ENCODE results near the gene TSPAN13.

TSPAN13 gene

GRCh38 chr7:16758036-16758435, 4.5 kb downstream of the TSPAN13 start:
- ATAC-seq, result no peak
- TF ChIP-seq TOX (CRISPR knock-in tag; IDR thresholded peaks at IDR 0.05; ENCODE audit: borderline replicate concordance) (no peak), BACH2 (CRISPR knock-in tag; IDR thresholded peaks at IDR 0.05; ENCODE audit: borderline replicate concordance) (no peak), CSRNP3 (CRISPR knock-in tag; IDR thresholded peaks at IDR 0.05) (no peak), ISL1 (CRISPR knock-in tag; IDR thresholded peaks at IDR 0.05) (no peak), CSDC2 (CRISPR knock-in tag; IDR thresholded peaks at IDR 0.05) (no peak), RARB (CRISPR knock-in tag; IDR thresholded peaks at IDR 0.05) (no peak), TCF4 (CRISPR knock-in tag; IDR thresholded peaks at IDR 0.05; ENCODE audit: borderline replicate concordance) (no peak), PPARA (CRISPR knock-in tag; IDR thresholded peaks at IDR 0.05; ENCODE audit: borderline replicate concordance) (no peak), ARNTL (CRISPR knock-in tag; IDR thresholded peaks at IDR 0.05; ENCODE audit: borderline replicate concordance, low read depth) (no peak), GLIS3 (CRISPR knock-in tag; IDR thresholded peaks at IDR 0.05) (no peak)
- TF ChIP-seq, protein P1, sequence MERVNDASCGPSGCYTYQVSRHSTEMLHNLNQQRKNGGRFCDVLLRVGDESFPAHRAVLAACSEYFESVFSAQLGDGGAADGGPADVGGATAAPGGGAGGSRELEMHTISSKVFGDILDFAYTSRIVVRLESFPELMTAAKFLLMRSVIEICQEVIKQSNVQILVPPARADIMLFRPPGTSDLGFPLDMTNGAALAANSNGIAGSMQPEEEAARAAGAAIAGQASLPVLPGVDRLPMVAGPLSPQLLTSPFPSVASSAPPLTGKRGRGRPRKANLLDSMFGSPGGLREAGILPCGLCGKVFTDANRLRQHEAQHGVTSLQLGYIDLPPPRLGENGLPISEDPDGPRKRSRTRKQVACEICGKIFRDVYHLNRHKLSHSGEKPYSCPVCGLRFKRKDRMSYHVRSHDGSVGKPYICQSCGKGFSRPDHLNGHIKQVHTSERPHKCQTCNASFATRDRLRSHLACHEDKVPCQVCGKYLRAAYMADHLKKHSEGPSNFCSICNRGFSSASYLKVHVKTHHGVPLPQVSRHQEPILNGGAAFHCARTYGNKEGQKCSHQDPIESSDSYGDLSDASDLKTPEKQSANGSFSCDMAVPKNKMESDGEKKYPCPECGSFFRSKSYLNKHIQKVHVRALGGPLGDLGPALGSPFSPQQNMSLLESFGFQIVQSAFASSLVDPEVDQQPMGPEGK (CRISPR knock-in tag; IDR thresholded peaks at IDR 0.05; ENCODE audit: borderline replicate concordance), result no peak
- TF ChIP-seq, protein P2, sequence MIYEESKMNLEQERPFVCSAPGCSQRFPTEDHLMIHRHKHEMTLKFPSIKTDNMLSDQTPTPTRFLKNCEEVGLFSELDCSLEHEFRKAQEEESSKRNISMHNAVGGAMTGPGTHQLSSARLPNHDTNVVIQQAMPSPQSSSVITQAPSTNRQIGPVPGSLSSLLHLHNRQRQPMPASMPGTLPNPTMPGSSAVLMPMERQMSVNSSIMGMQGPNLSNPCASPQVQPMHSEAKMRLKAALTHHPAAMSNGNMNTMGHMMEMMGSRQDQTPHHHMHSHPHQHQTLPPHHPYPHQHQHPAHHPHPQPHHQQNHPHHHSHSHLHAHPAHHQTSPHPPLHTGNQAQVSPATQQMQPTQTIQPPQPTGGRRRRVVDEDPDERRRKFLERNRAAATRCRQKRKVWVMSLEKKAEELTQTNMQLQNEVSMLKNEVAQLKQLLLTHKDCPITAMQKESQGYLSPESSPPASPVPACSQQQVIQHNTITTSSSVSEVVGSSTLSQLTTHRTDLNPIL (CRISPR knock-in tag; IDR thresholded peaks at IDR 0.05; ENCODE audit: low read depth), result no peak

- no peak for TF ChIP-seq ZFP3 (CRISPR knock-in tag; IDR thresholded peaks at IDR 0.05)
- TF ChIP-seq POU6F1 (CRISPR knock-in tag; IDR thresholded peaks at IDR 0.05; ENCODE audit: borderline replicate concordance, low read depth), result no peak
- TF ChIP-seq ISL1 (CRISPR knock-in tag; IDR thresholded peaks at IDR 0.05), result no peak
- no peak for ATAC-seq
These were observed 5.4 kb downstream of the TSPAN13 start for GRCh38 chr7:16758631-16759611.

- no peak for ATAC-seq
These were observed 6.3 kb downstream of the TSPAN13 start for GRCh38 chr7:16759840-16760239.

More at GRCh38 chr7:16759840-16760239, 6.3 kb downstream of the TSPAN13 start:
- no peak for TF ChIP-seq TSHZ2 (CRISPR knock-in tag; IDR thresholded peaks at IDR 0.05)
- no peak for TF ChIP-seq PPARA (CRISPR knock-in tag; IDR thresholded peaks at IDR 0.05; ENCODE audit: borderline replicate concordance)
- TF ChIP-seq CSRNP3 (CRISPR knock-in tag; IDR thresholded peaks at IDR 0.05), result no peak
